Transverse colon (tissue), 4 donors: ENCODE results near the gene TNRC6C.

Experiments
- CTCF ChIP-seq, 5 experiments: fragments of 200-600 bp in 3 of 5; fragments of 450-650 bp in 2 of 5; sonication (generic) in 3 of 5; IDR thresholded peaks; 1 replicate in 2 of 5; 2 replicates in 3 of 5; pipeline ENCODE4 v1.5.1; 2016 to 2017; ENCODE audit warnings: antibody characterized with exemption in 5 of 5, inconsistent platforms in 3 of 5, mild to moderate bottlenecking in 2 of 5, moderate library complexity in 1 of 5
- POLR2AphosphoS5 ChIP-seq, 3 donors: sonication (generic); formaldehyde crosslinking; IDR thresholded peaks; one replicate each; pipeline ENCODE4 v1.6.1; 2016; ENCODE audit warnings: antibody characterized with exemption in 3 of 3

- TF ChIP-seq CTCF (IDR thresholded peaks at IDR 0.05), result no peak
- TF ChIP-seq POLR2AphosphoS5 (IDR thresholded peaks at IDR 0.05), result no peak
These were observed 33.7 kb upstream of the TNRC6C start for GRCh38 chr17:77924757-77925336.
